ENCODE results near the gene KIRREL3. TPM values are rescaled to one million over a fixed set of nuclear protein-coding genes. Genes with fewer than 3 reads are reported as not detected.

Gene KIRREL3
- total and polyA plus RNA-seq, 2 of the 4 experiments (the other 2 are of a cell fraction): 10.9 to 15.9 TPM

GRCh38 chr11:126599217-126599897 is 401.2 kb downstream of the KIRREL3 start:
- no peak overlapping the region for H3K56ac ChIP-seq (ENCODE audit: extremely low read depth, insufficient read depth, low read length)
- dilution Hi-C loops (cut with HindIII; ENCODE audit: low sequenced_read_pairs, unreplicated experiment): no loop called here
- no peak overlapping the region for H4K5ac ChIP-seq (ENCODE audit: low read depth, low read length)
- BruUV-seq (replicated peaks): no TSS peak
- H3K4me2 ChIP-seq (ENCODE audit: low read depth, low read length): no peak overlapping the region
- H3K4me1 ChIP-seq (ENCODE audit: control insufficient read depth, insufficient read depth, low read length): no peaks in the 10 kb centered on the region
- ChIA-PET CTCF (interaction anchor here (0.6 kb wide), 1 partner anchor 8 kb away, joined by 5 read pairs; no protein-coding TSS in a partner anchor), POLR2A (ENCODE audit: unreplicated experiment) (no interaction called here)
- H3K9me3 ChIP-seq (ENCODE audit: control insufficient read depth, insufficient read depth, low read length): no peaks in the 10 kb centered on the region
- no peak overlapping the region for H3K14ac ChIP-seq (replicated peaks; ENCODE audit: low read depth, low read length)
- H2BK20ac ChIP-seq (ENCODE audit: low read depth, low read length): no peak overlapping the region
- no peak overlapping the region for H2AK5ac ChIP-seq (ENCODE audit: low read depth, low read length)
- H2AFZ ChIP-seq (replicated peaks; ENCODE audit: low read length, poor library complexity): no peak overlapping the region
- in situ Hi-C loops (cut with MboI; ENCODE audit: low sequenced_read_pairs): no loop called here
- H3K27me3 ChIP-seq (ENCODE audit: control insufficient read depth, insufficient read depth, low read length): no peaks in the 10 kb centered on the region
- H3K36me3 ChIP-seq (ENCODE audit: control insufficient read depth, insufficient read depth, low read length): no peaks in the 10 kb centered on the region
- TF ChIP-seq POLR2A (IDR thresholded peaks at IDR 0.05; ENCODE audit: low read depth, low read length): no peak
- no peak for TF ChIP-seq RFX5 (IDR thresholded peaks at IDR 0.05; ENCODE audit: low read depth, low read length)
- TF ChIP-seq ELK1 (IDR thresholded peaks at IDR 0.05; ENCODE audit: borderline replicate concordance, low read depth, low read length): no peak
- no peak for TF ChIP-seq CHD1 (IDR thresholded peaks at IDR 0.05; ENCODE audit: low read depth, low read length)
- no peak for TF ChIP-seq MAFK (IDR thresholded peaks at IDR 0.05; ENCODE audit: low read depth, low read length)
- no peak for TF ChIP-seq USF2 (IDR thresholded peaks at IDR 0.05; ENCODE audit: low read depth, low read length)
- no peak for TF ChIP-seq NFE2L2 (IDR thresholded peaks at IDR 0.05; ENCODE audit: low read depth, low read length)
- no peak for TF ChIP-seq CTCF (conservative IDR thresholded peaks at IDR 0.05; ENCODE audit: low read depth, low read length)
- TF ChIP-seq BHLHE40 (IDR thresholded peaks at IDR 0.05; ENCODE audit: low read depth, low read length): no peak
- no peak for TF ChIP-seq RCOR1 (IDR thresholded peaks at IDR 0.05; ENCODE audit: insufficient replicate concordance, low read length)
- TF ChIP-seq MXI1 (IDR thresholded peaks at IDR 0.05; ENCODE audit: borderline replicate concordance, low read depth, low read length): no peak
- H2AK9ac ChIP-seq (replicated peaks; ENCODE audit: low read depth, low read length, poor library complexity): no peak overlapping the region
- no peak overlapping the region for H3K18ac ChIP-seq (ENCODE audit: low read depth, low read length)
- H3K79me1 ChIP-seq (ENCODE audit: low read depth in 1 of 2, low read length in 2 of 2): no peaks in the 10 kb centered on the region; a peak in 1 of 4 replicates
- no peak overlapping the region for H3K23ac ChIP-seq (ENCODE audit: low read depth, low read length)
- H3K27ac ChIP-seq (ENCODE audit: insufficient read depth, low read length): no peak overlapping the region
- H4K20me1 ChIP-seq (ENCODE audit: insufficient read depth, low read length): no peaks in the 10 kb centered on the region
- H2BK15ac ChIP-seq (ENCODE audit: low read depth, low read length): no peak overlapping the region
- WGBS, 2 experiments (ENCODE audit: extremely low coverage in 2 of 2, insufficient read length in 1 of 2): 83% methylated on average over 4 of the region's 7 CpGs; no CpG with 5 or more reads in 1 of the 2 experiments
- H2BK120ac ChIP-seq (ENCODE audit: low read depth, low read length): no peak overlapping the region
- H2BK5ac ChIP-seq (ENCODE audit: low read depth, low read length, poor library complexity, severe bottlenecking): no peak overlapping the region
- no peaks in the 10 kb centered on the region for H3K9me1 ChIP-seq (ENCODE audit: insufficient read depth, low read length)
- intact Hi-C loops (cut with micrococcal nuclease): no loop called here
- H4K91ac ChIP-seq (ENCODE audit: insufficient read depth, low read depth, low read length): no peak overlapping the region
- no peak overlapping the region for H3K4ac ChIP-seq (ENCODE audit: low read depth, low read length)
- ATAC-seq (ENCODE audit: low read depth) (no peak), DNase-seq (no peak)
- H3K4me3 ChIP-seq (ENCODE audit: insufficient read depth, low read depth, low read length): no peak overlapping the region
- H4K8ac ChIP-seq (ENCODE audit: low read depth in 2 of 2, low read length in 2 of 2): no peak overlapping the region
- H3K9ac ChIP-seq (ENCODE audit: low read depth, low read length): no peak overlapping the region

Data from IMR-90 (cell line).